ENCODE results near the gene MTAP.
A peak's percentile ranks its signal among the peaks of the same experiment; 100 is the strongest.

MTAP gene

DNA sequence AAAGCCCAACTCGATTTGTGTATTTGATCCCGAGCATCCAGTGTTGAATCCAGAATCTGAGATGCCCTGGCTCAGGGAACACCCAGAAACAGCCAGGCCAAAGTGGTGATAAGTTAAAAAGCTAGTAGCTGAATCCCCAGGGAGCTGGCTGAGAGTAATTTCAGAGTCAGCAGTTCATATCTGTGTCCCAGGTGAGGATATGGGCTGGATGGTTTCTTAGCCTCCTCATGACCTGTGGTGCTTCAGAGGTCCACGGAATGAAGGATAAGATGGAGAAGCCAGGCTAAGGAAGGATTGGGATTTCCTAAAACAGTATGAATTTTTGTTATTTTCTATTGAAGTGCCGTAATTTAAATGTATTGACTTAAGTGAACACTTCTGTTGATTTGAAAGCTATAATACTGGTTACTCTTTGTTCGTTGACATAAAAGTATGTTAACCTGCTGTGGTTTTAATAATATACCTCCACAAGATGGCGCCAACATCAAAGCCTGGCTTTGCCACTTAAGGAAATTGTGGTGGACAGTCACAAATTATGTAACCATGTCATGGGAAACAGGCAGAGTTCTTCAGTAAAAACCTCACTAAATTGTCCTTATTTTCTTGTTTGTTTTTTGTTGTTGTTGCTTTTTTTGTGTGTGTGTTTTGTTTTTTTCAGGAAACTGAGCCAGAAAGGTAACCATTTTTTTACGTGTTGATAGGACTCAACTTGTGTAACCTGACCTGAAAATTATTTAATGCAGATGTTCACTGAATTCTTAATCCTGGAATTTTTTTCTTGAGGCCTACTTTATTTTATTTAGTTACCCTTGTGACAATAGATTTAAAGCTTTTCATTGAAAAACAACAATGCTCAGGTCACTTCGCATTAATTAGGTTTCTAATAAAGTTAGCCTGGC is 11.4 kb downstream of the MTAP start:
- Mint-ChIP-seq H3K27ac (no peak overlapping the region), H3K9me3 (peaks cover 11% of the 10 kb centered on the region), H3K27me3 (ENCODE audit: low read depth, poor library complexity) (peaks cover 6% of the 10 kb centered on the region), H3K36me3 (ENCODE audit: low read depth) (peaks cover 60% of the 10 kb centered on the region), H3K4me3 (no peak overlapping the region), H3K4me1 (peaks cover 9% of the 10 kb centered on the region)
- DNase-seq = peak; percentile 45
- TF ChIP-seq, protein P1, sequence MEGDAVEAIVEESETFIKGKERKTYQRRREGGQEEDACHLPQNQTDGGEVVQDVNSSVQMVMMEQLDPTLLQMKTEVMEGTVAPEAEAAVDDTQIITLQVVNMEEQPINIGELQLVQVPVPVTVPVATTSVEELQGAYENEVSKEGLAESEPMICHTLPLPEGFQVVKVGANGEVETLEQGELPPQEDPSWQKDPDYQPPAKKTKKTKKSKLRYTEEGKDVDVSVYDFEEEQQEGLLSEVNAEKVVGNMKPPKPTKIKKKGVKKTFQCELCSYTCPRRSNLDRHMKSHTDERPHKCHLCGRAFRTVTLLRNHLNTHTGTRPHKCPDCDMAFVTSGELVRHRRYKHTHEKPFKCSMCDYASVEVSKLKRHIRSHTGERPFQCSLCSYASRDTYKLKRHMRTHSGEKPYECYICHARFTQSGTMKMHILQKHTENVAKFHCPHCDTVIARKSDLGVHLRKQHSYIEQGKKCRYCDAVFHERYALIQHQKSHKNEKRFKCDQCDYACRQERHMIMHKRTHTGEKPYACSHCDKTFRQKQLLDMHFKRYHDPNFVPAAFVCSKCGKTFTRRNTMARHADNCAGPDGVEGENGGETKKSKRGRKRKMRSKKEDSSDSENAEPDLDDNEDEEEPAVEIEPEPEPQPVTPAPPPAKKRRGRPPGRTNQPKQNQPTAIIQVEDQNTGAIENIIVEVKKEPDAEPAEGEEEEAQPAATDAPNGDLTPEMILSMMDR (IDR thresholded peaks at IDR 0.05) = peak; percentile 71

DNA sequence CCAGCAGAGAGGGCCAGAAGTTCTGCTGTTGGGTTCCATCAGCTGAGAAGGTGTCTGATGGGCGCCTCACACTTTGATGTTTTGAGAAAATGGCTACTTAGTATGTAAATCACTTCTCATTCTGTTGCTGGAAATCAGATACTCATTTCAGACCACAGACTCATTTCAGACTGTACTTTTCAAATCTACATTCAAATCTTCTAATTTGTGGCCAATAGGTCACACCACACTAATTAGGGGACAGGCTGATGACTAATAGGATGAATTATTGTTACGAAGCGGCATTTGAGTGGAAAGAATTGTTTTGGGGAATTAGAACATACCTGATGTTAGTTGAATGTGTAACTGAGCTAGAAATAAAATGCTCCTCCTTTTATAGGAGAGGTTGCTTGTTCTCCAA is 13.2 kb downstream of the MTAP start:
- TF ChIP-seq, protein P1 (IDR thresholded peaks at IDR 0.05) = no peak
- DNase-seq = no peak
- H3K4me3 Mint-ChIP-seq = no peak overlapping the region
- H3K27ac Mint-ChIP-seq = no peak overlapping the region
- peaks cover 65% of the 10 kb centered on the region for H3K36me3 Mint-ChIP-seq (ENCODE audit: low read depth)
- peaks cover 6% of the 10 kb centered on the region for H3K27me3 Mint-ChIP-seq (ENCODE audit: low read depth, poor library complexity)
- peaks cover 29% of the 10 kb centered on the region for H3K9me3 Mint-ChIP-seq
- peaks cover 5% of the 10 kb centered on the region for H3K4me1 Mint-ChIP-seq

DNA sequence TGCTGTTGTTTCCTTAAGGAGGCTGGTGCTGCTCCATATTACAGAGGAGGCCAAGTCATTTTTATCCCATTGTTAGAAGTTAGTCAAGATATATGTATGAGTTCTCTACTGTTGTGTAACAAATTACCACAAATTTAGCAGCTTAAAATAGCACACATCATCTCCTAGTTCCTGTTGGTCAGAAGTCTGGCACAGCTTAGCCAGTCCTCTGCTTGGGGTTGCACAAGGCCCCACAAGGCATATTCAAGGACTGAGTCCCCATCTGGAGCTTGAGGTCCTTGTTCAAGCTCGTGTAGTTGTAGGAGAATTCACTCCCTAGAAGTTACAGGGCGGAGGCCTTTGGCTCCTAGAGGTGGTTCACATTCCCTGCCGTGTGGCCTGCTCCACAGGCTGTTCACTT is 14.7 kb downstream of the MTAP start:
- no peak overlapping the region for H3K4me3 Mint-ChIP-seq
- no peaks in the 10 kb centered on the region for H3K4me1 Mint-ChIP-seq
- peaks cover 75% of the 10 kb centered on the region for H3K36me3 Mint-ChIP-seq (ENCODE audit: low read depth)
- peaks cover 45% of the 10 kb centered on the region for H3K9me3 Mint-ChIP-seq
- H3K27ac Mint-ChIP-seq = no peak overlapping the region
- no peak for DNase-seq
- TF ChIP-seq, protein P1 (IDR thresholded peaks at IDR 0.05) = no peak
- peaks cover 6% of the 10 kb centered on the region for H3K27me3 Mint-ChIP-seq (ENCODE audit: low read depth, poor library complexity)

DNA sequence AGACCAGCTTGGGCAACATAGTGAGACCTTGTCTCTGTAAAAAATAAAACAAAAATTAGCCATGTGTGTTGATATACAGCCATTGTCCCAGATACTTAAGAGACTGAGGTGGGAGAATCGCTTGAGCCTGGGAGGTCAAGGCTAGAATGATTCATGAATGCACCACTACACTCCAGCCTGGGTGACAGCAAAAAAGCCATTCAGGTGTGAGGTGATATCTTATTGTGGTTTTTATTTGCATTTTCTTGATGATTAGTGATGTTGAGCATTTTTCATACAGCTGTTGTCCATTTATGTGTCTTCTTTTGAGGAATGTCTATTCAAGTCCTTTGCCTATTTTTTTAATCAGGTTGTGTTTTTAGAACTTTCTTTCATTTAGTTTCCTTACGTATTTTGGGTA is 23.2 kb downstream of the MTAP start:
- TF ChIP-seq, protein P1 (IDR thresholded peaks at IDR 0.05) = no peak
- no peak overlapping the region for H3K4me3 Mint-ChIP-seq
- H3K27ac Mint-ChIP-seq = no peak overlapping the region
- H3K4me1 Mint-ChIP-seq = no peaks in the 10 kb centered on the region
- peaks cover 58% of the 10 kb centered on the region for H3K9me3 Mint-ChIP-seq
- no peaks in the 10 kb centered on the region for H3K27me3 Mint-ChIP-seq (ENCODE audit: low read depth, poor library complexity)
- H3K36me3 Mint-ChIP-seq (ENCODE audit: low read depth) = peaks cover 100% of the 10 kb centered on the region
- no peak for DNase-seq

DNA sequence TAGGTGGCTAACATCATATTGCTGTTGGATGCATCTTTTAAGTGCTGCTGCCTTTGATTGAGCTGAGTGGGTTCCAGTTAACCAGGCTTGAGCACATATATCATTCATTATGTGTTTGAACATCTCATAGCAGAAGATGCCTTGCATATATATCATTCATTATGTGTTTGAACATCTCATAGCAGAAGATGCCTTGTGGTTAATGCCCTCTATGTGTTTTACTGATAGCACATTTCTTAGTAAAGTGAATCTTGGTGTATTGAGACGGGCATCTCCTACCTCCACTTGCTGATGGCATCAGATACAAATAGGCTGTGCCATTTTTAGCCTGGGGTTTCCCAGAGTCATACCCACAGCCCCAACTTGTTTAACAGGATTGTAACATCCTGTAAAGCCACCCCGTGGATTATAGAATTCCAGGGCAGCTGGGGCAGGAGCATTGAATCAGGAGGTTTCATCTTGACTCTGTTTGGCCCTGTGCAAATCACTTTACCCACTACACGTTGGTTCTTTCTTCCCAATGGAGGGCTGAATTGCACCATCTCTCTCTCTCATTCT is 26.5 kb downstream of the MTAP start:
- Mint-ChIP-seq H3K4me1 (no peaks in the 10 kb centered on the region), H3K9me3 (peaks cover 31% of the 10 kb centered on the region), H3K4me3 (no peak overlapping the region), H3K27me3 (ENCODE audit: low read depth, poor library complexity) (no peaks in the 10 kb centered on the region), H3K36me3 (ENCODE audit: low read depth) (peaks cover 100% of the 10 kb centered on the region), H3K27ac (peak overlapping the region; percentile 21)
- TF ChIP-seq, protein P1 (IDR thresholded peaks at IDR 0.05) = no peak
- no peak for DNase-seq

Data from nephron progenitor cell (in vitro differentiated cells).